Measurements from ENCODE around the gene OSTM1. TPM values are rescaled to one million over a fixed set of nuclear protein-coding genes. Genes with fewer than 3 reads are reported as not detected.

Gene OSTM1
- polyA plus RNA-seq (2011; rRNA removed) (28.0 and 35.2 TPM in 2 replicates), polyA minus RNA-seq (2011; rRNA and poly(A)+ RNA removed) (17.5 and 23.3 TPM in 2 replicates)

GRCh38 chr6:108074359-108075144 lies at the start of gene OSTM1:
TSS of gene OSTM1 (minus strand) at chr6:108074741. CDS start at chr6:108074651, 90 bp downstream.
- TF ChIP-seq CTCF (IDR thresholded peaks at IDR 0.05; ENCODE audit: low read depth, low read length) = no peak
- peak within 1 kb of the TSS; percentile 98 for H3K4me3 ChIP-seq (ENCODE audit: low read depth, low read length)
- H3K9me3 ChIP-seq (ENCODE audit: control insufficient read depth, insufficient read depth, low read length) = no peaks in the 10 kb centered on the region; the same call in 1 of the 2 replicates
- peak within 1 kb of the TSS; percentile 31 for H3K27ac ChIP-seq (ENCODE audit: low read depth, low read length)
- ChIA-PET POLR2A (no interaction called here), CTCF (interaction anchor here (0.5 to 1.5 kb wide), 2 partner anchors 418 to 961 kb away, joined by 3 to 4 read pairs; no protein-coding TSS in a partner anchor)
- H3K27me3 ChIP-seq (ENCODE audit: control insufficient read depth, insufficient read depth, low read length) = peaks cover 2% of the 10 kb centered on the region
- DNase-seq (ENCODE audit: low read depth, low spot score) = peak; percentile 41

- DNase-seq (ENCODE audit: low read depth, low spot score) = no peak
- CTCF ChIA-PET = no interaction called here
- Histone ChIP-seq H3K27ac (ENCODE audit: low read depth, low read length) (no peak overlapping the region), H3K4me3 (ENCODE audit: low read depth, low read length) (no peak overlapping the region), H3K9me3 (ENCODE audit: control insufficient read depth, insufficient read depth, low read length) (peaks cover 6% of the 10 kb centered on the region; the same call in 1 of the 2 replicates), H3K27me3 (ENCODE audit: control insufficient read depth, insufficient read depth, low read length) (peaks cover 76% of the 10 kb centered on the region)
- TF ChIP-seq CTCF (IDR thresholded peaks at IDR 0.05; ENCODE audit: low read depth, low read length) = no peak
- POLR2A ChIA-PET = no interaction called here
Observed at GRCh38 chr6:108123946-108124345, 49.4 kb upstream of the OSTM1 start.

- peaks cover 75% of the 10 kb centered on the region for H3K27me3 ChIP-seq (ENCODE audit: control insufficient read depth, insufficient read depth, low read length)
Observed at GRCh38 chr6:108123481-108123929, 49.0 kb upstream of the OSTM1 start.

GRCh38 chr6:108121612-108122011 lies 47.1 kb upstream of the OSTM1 start:
- peaks cover 11% of the 10 kb centered on the region; the same call in 1 of the 2 replicates for H3K9me3 ChIP-seq (ENCODE audit: control insufficient read depth, insufficient read depth, low read length)
- no peak for TF ChIP-seq CTCF (IDR thresholded peaks at IDR 0.05; ENCODE audit: low read depth, low read length)
- ChIA-PET CTCF (interaction anchor here (0.6 to 1.2 kb wide), 2 partner anchors 163 to 370 kb away, joined by 5 to 9 read pairs; no protein-coding TSS in a partner anchor), POLR2A (no interaction called here)
- peaks cover 82% of the 10 kb centered on the region for H3K27me3 ChIP-seq (ENCODE audit: control insufficient read depth, insufficient read depth, low read length)
- DNase-seq (ENCODE audit: low read depth, low spot score) = no peak
- H3K4me3 ChIP-seq (ENCODE audit: low read depth, low read length) = no peak overlapping the region
- no peak overlapping the region for H3K27ac ChIP-seq (ENCODE audit: low read depth, low read length)

More at GRCh38 chr6:108123481-108123929, 49.0 kb upstream of the OSTM1 start:
- TF ChIP-seq CTCF (IDR thresholded peaks at IDR 0.05; ENCODE audit: low read depth, low read length) = no peak
- no peak for DNase-seq (ENCODE audit: low read depth, low spot score)
- ChIA-PET CTCF (no interaction called here), POLR2A (no interaction called here)
- peaks cover 6% of the 10 kb centered on the region; the same call in 1 of the 2 replicates for H3K9me3 ChIP-seq (ENCODE audit: control insufficient read depth, insufficient read depth, low read length)
- no peak overlapping the region for H3K27ac ChIP-seq (ENCODE audit: low read depth, low read length)
- no peak overlapping the region for H3K4me3 ChIP-seq (ENCODE audit: low read depth, low read length)

- CTCF ChIA-PET = interaction anchor here (0.6 to 0.8 kb wide), 2 partner anchors 371 to 372 kb away, joined by 3 to 5 read pairs; no protein-coding TSS in a partner anchor
- no peak for TF ChIP-seq CTCF (IDR thresholded peaks at IDR 0.05; ENCODE audit: low read depth, low read length)
- peaks cover 11% of the 10 kb centered on the region; the same call in 1 of the 2 replicates for H3K9me3 ChIP-seq (ENCODE audit: control insufficient read depth, insufficient read depth, low read length)
- H3K4me3 ChIP-seq (ENCODE audit: low read depth, low read length) = no peak overlapping the region
- H3K27me3 ChIP-seq (ENCODE audit: control insufficient read depth, insufficient read depth, low read length) = peaks cover 93% of the 10 kb centered on the region
- DNase-seq (ENCODE audit: low read depth, low spot score) = no peak
- POLR2A ChIA-PET = no interaction called here
- H3K27ac ChIP-seq (ENCODE audit: low read depth, low read length) = no peak overlapping the region
Observed at GRCh38 chr6:108120311-108120710, 45.8 kb upstream of the OSTM1 start.
